Type B pancreatic cell (in vitro differentiated cells): ENCODE measurements around the gene ZNF445. TPM values are rescaled to one million over a fixed set of nuclear protein-coding genes. Genes with fewer than 3 reads are reported as not detected.

Experiments used
- DNase-seq: peaks from one replicate; pipeline ENCODE4 v3.0.0; 2021; ENCODE audit warnings: mixed read lengths; ENCODE audit not compliant: unreplicated experiment; ENCODE audit errors: extremely low spot score
- H3K27ac Mint-ChIP-seq: 2 replicates; pipeline ENCODE4 v1.8.0; 2021; ENCODE audit warnings: mild to moderate bottlenecking, mixed read lengths
- H3K27me3 Mint-ChIP-seq: 2 replicates; pipeline ENCODE4 v1.8.0; 2021; ENCODE audit warnings: mixed read lengths
- H3K36me3 Mint-ChIP-seq: 2 replicates; pipeline ENCODE4 v1.8.0; 2021; ENCODE audit warnings: mixed read lengths
- H3K4me1 Mint-ChIP-seq: one replicate; pipeline ENCODE4 v1.8.0; 2021; ENCODE audit warnings: mixed read lengths; ENCODE audit not compliant: unreplicated experiment
- H3K4me3 Mint-ChIP-seq: 2 replicates; pipeline ENCODE4 v1.8.0; 2021; ENCODE audit warnings: mild to moderate bottlenecking, mixed read lengths
- H3K9me3 Mint-ChIP-seq: 2 replicates; pipeline ENCODE4 v1.8.0; 2021; ENCODE audit warnings: mixed read lengths
- CTCF ChIP-seq: fragments of 200-600 bp; sonication (generic); conservative IDR thresholded peaks from 2 replicates; pipeline ENCODE4 v1.5.0; 2021; ENCODE audit warnings: antibody characterized with exemption, mild to moderate bottlenecking
- total RNA-seq: library from RNA; stranded (reverse); gene quantifications from 2 replicates; pipeline ENCODE4 v1.2.1, GENCODE V29; 2021; ENCODE audit warnings: low replicate concordance

ZNF445 gene
- total RNA-seq, 1 donor from 2014 or later: 41.5 TPM

GRCh38 chr3:44439499-44440295 lies 37.8 kb downstream of the ZNF445 start:
- Mint-ChIP-seq H3K27ac (peak overlapping the region; percentile 64), H3K4me1 (peaks cover 19% of the 10 kb centered on the region), H3K9me3 (peaks cover 3% of the 10 kb centered on the region), H3K4me3 (peak overlapping the region; percentile 40), H3K27me3 (no peaks in the 10 kb centered on the region), H3K36me3 (peaks cover 33% of the 10 kb centered on the region)
- DNase-seq: no peak
- no peak for TF ChIP-seq CTCF

- no peak overlapping the region for H3K27ac Mint-ChIP-seq
- TF ChIP-seq CTCF: no peak
- H3K36me3 Mint-ChIP-seq: peaks cover 24% of the 10 kb centered on the region
- no peak overlapping the region for H3K4me3 Mint-ChIP-seq
- no peaks in the 10 kb centered on the region for H3K27me3 Mint-ChIP-seq
- peaks cover 3% of the 10 kb centered on the region for H3K9me3 Mint-ChIP-seq
- no peak for DNase-seq
- peaks cover 19% of the 10 kb centered on the region for H3K4me1 Mint-ChIP-seq
These were observed 39.7 kb downstream of the ZNF445 start for GRCh38 chr3:44437800-44438199.

- peaks cover 3% of the 10 kb centered on the region for H3K9me3 Mint-ChIP-seq
- no peak for TF ChIP-seq CTCF
- peaks cover 13% of the 10 kb centered on the region for H3K36me3 Mint-ChIP-seq
These were observed 41.3 kb downstream of the ZNF445 start for GRCh38 chr3:44436181-44436580.

GRCh38 chr3:44434834-44435510 lies 42.5 kb downstream of the ZNF445 start:
- H3K27me3 Mint-ChIP-seq: no peaks in the 10 kb centered on the region
- peaks cover 9% of the 10 kb centered on the region for H3K36me3 Mint-ChIP-seq
- peaks cover 14% of the 10 kb centered on the region for H3K4me1 Mint-ChIP-seq

More at GRCh38 chr3:44436181-44436580, 41.3 kb downstream of the ZNF445 start:
- Mint-ChIP-seq H3K4me3 (no peak overlapping the region), H3K27ac (no peak overlapping the region), H3K4me1 (peaks cover 19% of the 10 kb centered on the region), H3K27me3 (no peaks in the 10 kb centered on the region)
- no peak for DNase-seq

GRCh38 chr3:44430466-44430865 lies 47.0 kb downstream of the ZNF445 start:
- peaks cover 3% of the 10 kb centered on the region for H3K9me3 Mint-ChIP-seq
- H3K4me1 Mint-ChIP-seq: no peaks in the 10 kb centered on the region
- no peak for DNase-seq
- H3K27ac Mint-ChIP-seq: no peak overlapping the region
- no peaks in the 10 kb centered on the region for H3K36me3 Mint-ChIP-seq
- no peak overlapping the region for H3K4me3 Mint-ChIP-seq
- TF ChIP-seq CTCF: no peak
- no peaks in the 10 kb centered on the region for H3K27me3 Mint-ChIP-seq

More at GRCh38 chr3:44434834-44435510, 42.5 kb downstream of the ZNF445 start:
- TF ChIP-seq CTCF: no peak
- DNase-seq: no peak
- H3K27ac Mint-ChIP-seq: no peak overlapping the region
- H3K4me3 Mint-ChIP-seq: no peak overlapping the region
- peaks cover 3% of the 10 kb centered on the region for H3K9me3 Mint-ChIP-seq
